Measurements from ENCODE around the gene SLC38A10.

Gene SLC38A10

DNA sequence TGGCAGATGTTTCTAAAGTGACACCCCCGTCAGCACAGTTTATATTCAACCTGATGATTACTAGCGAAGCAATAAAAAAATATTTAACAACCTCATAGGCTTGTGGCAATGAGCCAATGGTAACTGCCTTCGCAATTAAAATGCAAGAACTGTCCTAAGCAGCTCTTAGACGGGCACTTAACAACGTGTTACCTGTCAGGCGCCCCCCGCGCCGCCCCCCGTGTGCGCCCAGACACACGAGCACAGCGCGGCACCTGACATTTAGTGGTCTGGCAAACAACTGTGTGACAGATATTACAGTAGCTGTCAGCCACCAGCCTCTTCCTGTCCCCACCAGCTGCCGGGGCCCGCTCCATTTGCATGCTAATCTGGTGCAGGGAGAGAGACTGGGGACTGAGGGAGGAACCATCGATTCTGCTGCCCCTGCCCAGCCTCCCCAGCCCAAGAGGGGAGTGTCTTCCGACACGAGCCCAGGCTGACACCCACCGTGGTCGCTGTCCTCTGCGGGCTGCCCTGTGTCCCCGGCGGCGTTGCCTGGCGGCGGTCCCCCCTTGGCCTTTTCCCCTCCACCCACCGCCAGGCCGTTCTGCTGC is 43.3 kb downstream of the SLC38A10 start:
- no peak for FAIRE-seq

- FAIRE-seq: no peak
Measured at GRCh38 chr17:81251094-81251708, 43.9 kb downstream of the SLC38A10 start.

DNA sequence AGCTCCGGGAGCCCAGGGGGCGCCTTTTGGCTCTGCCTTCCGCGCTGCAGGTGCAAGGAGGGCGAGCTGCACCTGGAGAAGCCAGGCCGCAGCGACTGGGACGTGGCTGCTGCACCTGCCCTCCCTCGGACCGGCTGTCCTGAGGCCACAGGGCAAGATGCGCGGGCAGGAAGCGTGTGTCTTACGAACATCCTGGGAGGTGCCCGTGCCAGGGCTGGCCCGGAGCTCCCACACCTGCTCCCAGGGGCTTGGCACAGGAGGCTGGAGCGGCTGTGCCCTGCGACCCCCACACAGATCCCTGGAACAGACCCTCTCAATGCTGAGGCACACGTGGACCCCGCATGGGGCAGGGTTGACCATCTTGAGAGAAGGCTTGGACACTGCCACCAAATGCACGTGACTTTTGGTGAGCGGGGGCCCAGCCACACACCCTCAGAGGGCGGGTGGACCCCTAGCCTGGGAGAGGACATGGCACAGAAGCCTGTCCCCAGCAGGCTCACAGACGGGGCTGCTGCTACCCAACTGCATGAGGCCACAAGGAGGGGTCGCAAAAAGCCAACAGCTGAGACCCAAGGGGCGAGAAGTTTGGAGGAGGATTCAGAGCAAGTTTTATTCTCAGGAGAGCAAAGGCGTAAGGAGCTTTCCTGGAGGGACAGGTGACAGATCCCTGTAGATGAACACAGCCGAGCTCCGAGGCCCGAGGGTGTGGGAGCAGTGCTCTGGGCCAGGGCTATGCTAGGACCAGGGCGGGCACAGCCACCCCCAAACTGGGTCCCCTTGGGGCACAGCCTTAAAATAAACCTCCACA is 44.6 kb downstream of the SLC38A10 start:
- no peak for FAIRE-seq

GRCh38 chr17:81249223-81250040 is 45.7 kb downstream of the SLC38A10 start:
- FAIRE-seq: no peak

GRCh38 chr17:81248649-81249048 is 46.5 kb downstream of the SLC38A10 start:
- FAIRE-seq: no peak

DNA sequence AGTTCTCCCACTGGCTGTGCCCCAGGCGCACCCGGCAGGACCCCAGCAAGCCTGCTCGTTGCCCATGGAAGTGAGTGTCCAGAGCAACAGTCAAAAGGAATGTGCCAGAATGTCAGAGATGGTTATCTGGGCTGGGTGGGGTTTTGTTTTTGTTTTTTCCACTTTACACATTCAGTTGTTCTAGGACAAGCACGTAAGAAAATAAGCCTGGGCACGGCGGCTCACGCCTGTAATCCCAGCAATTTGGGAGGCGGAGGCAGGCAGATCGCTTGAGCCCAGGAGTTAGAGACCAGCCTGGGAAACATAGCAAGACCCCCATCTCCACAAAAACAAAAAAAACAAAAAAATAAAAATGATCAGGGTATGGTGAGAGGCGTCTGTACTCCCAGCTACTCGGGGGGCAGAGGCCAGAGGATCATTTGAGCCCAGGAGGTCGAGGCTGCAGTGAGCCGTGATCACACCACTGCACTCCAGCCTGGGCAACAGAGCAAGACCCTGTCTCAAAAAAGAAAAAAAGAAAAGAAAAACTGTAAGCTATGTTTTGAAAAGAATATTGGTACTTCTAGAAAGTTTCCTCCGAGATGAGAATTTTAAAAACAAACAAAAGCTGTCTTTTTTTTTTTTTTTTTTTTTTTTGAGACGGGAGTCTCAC is 47.6 kb downstream of the SLC38A10 start:
- FAIRE-seq: no peak

DNA sequence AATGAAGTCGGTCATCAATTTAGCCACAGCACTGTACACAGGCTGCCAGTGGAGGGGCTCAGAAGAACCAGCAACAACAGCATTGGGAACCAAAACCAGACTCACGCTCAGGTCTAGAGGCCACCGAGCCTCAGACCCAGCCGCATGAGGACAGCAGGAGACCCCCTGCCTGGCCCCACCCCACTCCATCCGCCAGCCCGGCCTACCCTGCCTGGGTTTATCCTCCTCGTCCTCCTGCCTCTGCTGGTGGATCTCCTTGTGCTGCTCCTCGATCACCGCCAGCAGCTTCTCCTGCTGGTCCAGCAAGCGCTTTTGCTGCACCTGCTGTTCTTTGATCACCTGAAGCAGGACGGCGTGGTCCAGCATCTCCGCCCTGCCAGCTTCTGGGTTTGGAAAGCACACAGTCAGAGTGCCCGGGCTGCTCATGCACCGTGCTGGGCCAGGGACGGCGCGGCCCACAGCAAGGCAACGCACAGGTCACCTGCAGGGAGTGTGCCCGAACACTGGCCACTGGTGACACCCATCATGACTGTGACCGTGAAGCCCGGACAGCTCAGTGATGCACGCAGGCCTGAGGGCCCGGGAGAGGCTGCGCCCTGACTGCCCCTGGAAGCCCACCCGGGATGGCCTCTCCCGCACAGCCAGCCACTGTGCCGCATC is 48.3 kb downstream of the SLC38A10 start:
- no peak for FAIRE-seq

DNA sequence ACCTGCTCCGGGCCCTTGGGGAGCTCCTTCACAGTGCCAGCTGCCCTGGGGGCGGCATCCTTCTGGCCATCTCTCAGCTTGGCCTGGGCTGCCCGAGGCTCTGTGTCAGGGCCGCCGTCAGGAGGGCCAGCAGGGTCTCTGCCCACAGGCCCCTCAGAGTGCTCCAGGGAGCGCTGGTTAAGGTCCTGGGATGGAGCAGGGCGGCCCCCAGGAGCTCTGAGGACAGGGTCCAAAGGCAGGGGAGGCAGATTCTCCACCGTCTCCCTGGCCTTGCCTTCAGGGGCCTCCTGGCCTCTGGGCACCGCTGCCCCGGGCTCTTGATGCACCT is 48.8 kb downstream of the SLC38A10 start:
- no peak for FAIRE-seq

GRCh38 chr17:81245665-81246342 is 49.3 kb downstream of the SLC38A10 start:
- FAIRE-seq: no peak

DNA sequence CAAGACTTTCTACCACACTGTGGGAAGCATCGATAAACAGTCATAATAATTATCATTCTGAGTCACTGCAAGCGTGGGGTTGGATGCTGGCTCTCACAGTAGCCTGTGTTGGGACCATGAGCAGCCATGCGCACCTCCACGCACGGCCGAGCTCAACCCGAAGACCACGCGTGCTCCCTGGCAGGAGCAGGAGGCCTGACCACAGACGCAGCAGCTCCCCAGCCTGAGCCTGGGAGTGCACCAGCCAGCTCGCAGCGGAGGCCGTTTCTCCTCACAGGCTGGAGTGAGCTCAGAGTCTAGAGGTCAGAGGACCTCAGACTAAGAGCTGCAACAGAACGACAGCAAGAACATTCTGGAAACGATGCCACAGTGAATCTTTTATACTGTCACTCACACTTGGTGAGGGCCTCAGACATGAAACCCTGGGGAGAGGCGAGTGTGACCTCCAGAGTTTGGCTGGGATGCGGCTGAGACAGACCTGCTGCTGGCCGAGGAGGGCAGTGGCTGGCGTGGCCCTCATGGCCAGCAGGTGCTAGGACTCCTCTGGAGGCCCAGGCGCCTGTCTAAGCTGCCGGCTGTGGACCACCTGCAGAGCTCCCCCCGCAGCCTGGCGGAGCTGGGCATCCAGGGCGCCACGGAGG is 50.0 kb downstream of the SLC38A10 start:
- no peak for FAIRE-seq

DNA sequence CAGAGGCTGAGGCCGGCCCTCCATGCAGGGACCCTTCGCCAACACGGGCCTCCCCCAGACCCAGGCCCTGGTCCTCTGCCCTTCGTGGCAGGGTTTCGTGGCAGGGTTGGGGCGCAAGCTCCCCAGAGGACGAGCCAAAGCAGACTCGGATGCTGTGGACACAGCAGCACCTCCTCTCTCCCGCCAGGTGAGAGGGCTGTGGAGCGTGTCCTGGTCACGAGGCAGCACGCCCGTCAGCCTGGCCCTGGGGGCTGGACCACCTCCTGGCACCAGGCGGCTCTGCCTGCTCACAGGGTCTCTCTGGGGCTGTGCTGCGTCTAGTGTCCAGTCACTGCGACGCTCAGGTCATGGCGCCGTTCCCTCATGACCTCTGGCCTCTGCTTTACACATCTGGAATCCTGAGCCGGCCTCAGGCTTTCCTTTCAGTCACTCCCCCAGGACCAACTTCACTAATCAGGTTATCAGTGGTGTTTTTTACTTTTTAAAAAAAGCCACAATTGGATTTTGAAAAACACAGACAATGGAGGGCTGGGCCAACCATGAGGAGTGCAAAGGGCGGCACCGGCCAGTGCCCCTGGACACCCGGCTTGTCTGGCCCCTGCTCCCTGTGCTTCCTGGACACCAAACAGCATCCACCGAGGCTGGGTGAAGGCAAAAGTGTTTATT is 50.6 kb downstream of the SLC38A10 start:
- FAIRE-seq: no peak

DNA sequence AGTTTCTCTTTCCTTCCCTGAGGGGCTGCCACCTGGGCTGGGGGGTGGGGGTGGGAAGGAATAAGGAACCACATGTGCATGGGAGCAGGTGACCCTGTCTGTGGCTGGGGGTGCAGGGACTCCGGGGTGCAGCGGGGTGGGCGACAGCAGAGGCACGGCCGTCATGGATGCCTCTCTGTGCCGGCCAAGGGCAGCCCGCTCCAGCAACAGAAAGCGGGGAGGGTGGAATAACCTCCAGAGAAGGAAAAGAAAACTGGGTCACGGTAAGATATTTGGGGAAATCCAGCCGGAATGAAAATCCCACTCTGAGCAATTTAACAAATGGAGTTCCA is 51.8 kb downstream of the SLC38A10 start:
- no peak for FAIRE-seq

DNA sequence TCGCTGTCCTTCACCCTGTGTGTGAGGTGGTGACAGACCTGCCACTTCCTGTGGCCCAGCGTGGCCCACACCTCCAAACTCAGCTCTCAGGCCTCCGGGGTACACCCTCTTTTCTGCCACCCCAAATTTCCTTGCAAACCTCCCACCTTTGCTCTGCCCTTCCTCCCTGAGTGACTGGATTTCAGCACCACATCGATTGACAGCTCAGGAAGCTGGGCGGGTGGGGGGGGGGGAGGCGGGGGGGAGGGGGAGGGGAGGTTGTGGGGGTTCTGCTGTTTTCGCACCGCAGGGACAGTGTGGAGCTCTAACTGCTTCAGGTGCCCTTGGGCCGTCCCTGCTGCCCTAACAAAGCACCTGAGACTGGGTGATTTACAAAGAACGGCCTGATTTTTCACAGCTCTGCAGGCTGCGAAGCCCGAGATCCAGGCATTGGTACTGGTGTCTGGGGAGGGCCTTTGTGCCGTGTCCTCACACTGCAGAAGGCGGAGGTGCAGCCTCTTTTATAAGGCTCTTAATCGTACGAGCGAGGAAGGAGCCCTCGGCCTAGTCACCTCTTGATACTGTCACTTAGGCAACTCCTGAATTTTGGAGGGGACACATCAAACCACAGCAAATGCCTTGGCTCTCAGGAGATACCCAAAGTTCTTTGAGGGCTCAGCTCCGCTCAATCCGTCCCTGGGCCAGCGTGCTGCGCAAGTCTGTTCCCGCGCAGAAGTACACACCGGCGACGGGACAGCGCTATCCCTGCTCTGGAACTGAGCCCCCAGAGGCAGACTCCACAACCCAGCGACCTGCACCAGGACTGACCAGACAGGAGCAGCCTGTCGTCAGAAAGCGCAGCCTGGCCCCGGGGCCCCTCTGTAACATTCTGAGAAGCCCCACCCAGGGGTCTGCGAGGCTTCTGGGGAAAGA is 52.4 kb downstream of the SLC38A10 start:
- no peak for FAIRE-seq

GRCh38 chr17:81241648-81242420 is 53.3 kb downstream of the SLC38A10 start:
- no peak for FAIRE-seq

GRCh38 chr17:81241203-81241602 is 53.9 kb downstream of the SLC38A10 start:
- FAIRE-seq: no peak

- FAIRE-seq: no peak
Measured at GRCh38 chr17:81240761-81241160, 54.3 kb downstream of the SLC38A10 start.

DNA sequence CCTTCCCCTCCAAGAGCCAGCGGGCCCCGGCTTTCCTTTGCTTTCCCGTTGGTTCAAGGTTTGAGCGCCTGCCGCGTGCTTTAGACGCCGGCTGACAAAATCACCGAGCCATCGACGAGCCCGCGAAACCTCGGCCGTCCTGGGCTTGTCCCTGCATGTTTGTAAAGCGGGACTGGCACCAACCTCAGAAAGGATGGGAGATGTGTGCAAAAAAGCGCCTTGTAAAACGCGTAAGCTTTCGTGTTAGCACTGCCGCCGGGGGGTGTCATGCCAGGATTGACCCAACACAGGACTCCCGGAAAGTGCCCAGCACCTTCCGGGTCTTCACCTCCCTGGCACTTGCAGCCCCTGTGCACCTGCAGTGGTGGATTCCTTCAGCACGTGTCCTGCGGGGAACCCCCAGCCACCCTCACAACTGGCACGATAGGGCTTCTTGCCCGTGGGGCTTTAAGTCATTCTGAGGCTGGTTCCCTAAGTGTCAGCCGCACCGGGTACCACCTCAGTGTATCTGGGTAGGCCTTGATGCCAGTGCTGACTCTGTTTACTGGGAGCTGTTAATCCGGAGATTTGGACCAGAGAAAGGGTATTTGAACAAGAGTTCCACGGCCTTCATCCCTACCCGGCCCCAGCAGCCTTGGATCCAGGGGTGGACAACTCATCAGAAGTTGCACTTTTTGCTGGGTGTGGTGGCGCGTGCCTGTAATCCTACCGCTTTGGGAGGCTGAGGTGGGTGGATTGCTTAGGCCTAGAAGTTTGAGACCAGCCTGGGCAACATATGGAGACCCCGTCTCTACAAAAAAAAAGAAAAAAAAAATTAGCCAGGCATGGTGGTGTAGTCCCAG is 55.2 kb downstream of the SLC38A10 start:
- FAIRE-seq: no peak
